ENCODE results near the gene TCF4.

- no peak for TF ChIP-seq CTCF (conservative IDR thresholded peaks at IDR 0.05; ENCODE audit: low read depth, low read length)
- no peak for TF ChIP-seq EZH2 (IDR thresholded peaks at IDR 0.05; ENCODE audit: borderline replicate concordance, low read depth, low read length, poor library complexity, severe bottlenecking)
Observed at GRCh38 chr18:55453186-55453585, 134.8 kb downstream of the TCF4 start.

Measured in A673 (cell line).